Neural crest cell (in vitro differentiated cells): ENCODE measurements around the gene DNAJC5. TPM values are rescaled to one million over a fixed set of nuclear protein-coding genes. Genes with fewer than 3 reads are reported as not detected.

Experiments
- DNase-seq: peaks from one replicate; pipeline ENCODE4 v3.0.0; 2021; ENCODE audit warnings: low read depth, mixed read lengths, low spot score
- H3K27ac Mint-ChIP-seq: one replicate; pipeline ENCODE4 v1.8.0; 2021; ENCODE audit warnings: mild to moderate bottlenecking, mixed read lengths; ENCODE audit not compliant: unreplicated experiment
- H3K27me3 Mint-ChIP-seq: 2 replicates; pipeline ENCODE4 v1.8.0; 2021; ENCODE audit warnings: low read depth, mild to moderate bottlenecking, mixed read lengths
- H3K36me3 Mint-ChIP-seq: 2 replicates; pipeline ENCODE4 v1.8.0; 2021; ENCODE audit warnings: low read depth, mild to moderate bottlenecking, mixed read lengths
- H3K4me1 Mint-ChIP-seq: 2 replicates; pipeline ENCODE4 v1.8.0; 2021; ENCODE audit warnings: mixed read lengths
- H3K4me3 Mint-ChIP-seq: one replicate; pipeline ENCODE4 v1.8.0; 2021; ENCODE audit warnings: mild to moderate bottlenecking, mixed read lengths
- H3K9me3 Mint-ChIP-seq: 2 replicates; pipeline ENCODE4 v1.8.0; 2021; ENCODE audit warnings: mixed read lengths
- total RNA-seq: library from RNA; stranded (reverse); gene quantifications from 2 replicates; pipeline ENCODE4 v1.2.1, GENCODE V29; 2021
- TF ChIP-seq, protein P1 (sequence below): fragments of 200-600 bp; sonication (generic); conservative IDR thresholded peaks from 2 replicates; pipeline ENCODE4 v1.5.0; 2021; ENCODE audit warnings: antibody characterized with exemption, mild to moderate bottlenecking

DNAJC5 gene
- total RNA-seq, 1 donor from 2014 or later, result 46.9 TPM

DNA sequence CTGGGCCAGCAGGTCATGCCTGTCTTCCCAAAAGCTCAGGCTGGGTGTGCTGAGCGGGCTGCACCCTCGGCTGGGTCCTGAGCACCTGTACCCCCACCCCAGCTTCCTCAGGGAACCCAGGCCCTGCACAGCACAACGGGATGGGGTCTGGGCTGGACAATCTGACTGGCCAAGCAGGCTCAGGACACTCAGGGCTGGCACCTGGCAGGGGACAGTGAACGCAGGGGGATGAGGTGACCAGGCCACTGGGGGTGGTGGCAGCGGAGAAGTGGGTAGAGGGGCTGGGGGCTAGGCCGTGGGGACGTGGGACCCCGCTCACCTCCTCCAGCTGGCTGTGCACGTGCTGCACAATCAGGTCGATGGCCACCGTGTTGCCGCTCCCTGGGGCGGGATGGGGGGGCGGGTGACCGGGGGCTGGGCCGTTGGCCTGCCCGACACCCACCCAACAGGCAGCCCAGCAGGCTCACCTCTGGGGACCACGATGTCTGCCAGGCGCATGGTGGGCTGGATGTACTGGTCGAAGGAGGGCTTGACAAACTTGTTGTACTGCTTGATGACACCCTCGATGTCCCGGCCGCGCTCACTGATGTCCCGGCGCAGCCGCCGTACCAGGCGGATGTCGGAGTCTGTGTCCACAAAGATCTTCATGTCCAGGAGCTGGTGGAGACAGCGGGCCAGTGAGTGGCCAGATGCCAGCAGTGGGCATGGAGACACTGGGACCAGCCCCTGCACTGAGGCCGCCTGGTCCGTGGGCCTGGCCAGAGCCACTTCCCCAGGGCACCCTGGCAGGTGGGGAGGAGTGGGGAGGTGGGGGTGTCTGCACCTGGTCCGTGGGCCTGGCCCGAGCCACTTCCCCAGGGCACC lies 49.4 kb downstream of the DNAJC5 start:
- H3K4me3 Mint-ChIP-seq, result no peak overlapping the region

DNA sequence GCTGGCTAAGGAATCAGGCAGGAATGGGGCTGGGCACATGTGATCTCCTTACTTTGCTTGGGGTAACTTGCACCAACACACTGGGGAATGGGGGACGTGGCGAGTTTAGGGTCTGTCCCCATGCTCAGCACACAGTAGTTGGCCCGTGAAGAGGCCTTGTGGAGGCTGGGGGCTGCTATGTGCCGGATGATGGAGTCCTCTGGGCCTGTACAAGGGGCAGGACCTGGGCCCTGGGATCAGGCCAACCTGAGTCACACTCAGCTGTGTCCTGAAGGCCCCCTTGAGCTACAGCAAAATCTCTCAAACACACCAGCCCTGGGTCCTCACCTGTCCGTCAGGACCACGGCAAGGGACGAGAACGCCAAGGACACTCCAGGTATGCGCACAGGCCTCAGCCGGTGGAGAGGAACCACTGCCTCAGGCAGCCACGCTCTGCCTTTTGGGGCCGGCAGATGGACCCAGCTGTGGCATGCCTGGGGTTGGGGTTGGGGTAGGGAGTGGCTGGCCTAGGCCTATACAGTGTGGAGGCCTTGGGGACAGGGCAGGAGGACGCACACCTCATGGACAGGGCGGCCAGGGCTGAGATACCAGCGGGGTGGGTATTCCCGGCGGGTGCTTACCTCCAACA lies 50.2 kb downstream of the DNAJC5 start:
- H3K36me3 Mint-ChIP-seq, result peaks cover 2% of the 10 kb centered on the region
- no peak for DNase-seq
- H3K27me3 Mint-ChIP-seq, result peaks cover 8% of the 10 kb centered on the region
- no peaks in the 10 kb centered on the region for H3K9me3 Mint-ChIP-seq
- H3K4me3 Mint-ChIP-seq, result peak overlapping the region; percentile 58
- H3K27ac Mint-ChIP-seq, result no peak overlapping the region
- peaks cover 31% of the 10 kb centered on the region for H3K4me1 Mint-ChIP-seq
- TF ChIP-seq, protein P1, sequence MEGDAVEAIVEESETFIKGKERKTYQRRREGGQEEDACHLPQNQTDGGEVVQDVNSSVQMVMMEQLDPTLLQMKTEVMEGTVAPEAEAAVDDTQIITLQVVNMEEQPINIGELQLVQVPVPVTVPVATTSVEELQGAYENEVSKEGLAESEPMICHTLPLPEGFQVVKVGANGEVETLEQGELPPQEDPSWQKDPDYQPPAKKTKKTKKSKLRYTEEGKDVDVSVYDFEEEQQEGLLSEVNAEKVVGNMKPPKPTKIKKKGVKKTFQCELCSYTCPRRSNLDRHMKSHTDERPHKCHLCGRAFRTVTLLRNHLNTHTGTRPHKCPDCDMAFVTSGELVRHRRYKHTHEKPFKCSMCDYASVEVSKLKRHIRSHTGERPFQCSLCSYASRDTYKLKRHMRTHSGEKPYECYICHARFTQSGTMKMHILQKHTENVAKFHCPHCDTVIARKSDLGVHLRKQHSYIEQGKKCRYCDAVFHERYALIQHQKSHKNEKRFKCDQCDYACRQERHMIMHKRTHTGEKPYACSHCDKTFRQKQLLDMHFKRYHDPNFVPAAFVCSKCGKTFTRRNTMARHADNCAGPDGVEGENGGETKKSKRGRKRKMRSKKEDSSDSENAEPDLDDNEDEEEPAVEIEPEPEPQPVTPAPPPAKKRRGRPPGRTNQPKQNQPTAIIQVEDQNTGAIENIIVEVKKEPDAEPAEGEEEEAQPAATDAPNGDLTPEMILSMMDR, result no peak

More for the DNA sequence above, 49.4 kb downstream of the DNAJC5 start:
- H3K36me3 Mint-ChIP-seq, result peaks cover 2% of the 10 kb centered on the region
- no peaks in the 10 kb centered on the region for H3K9me3 Mint-ChIP-seq
- peaks cover 23% of the 10 kb centered on the region for H3K4me1 Mint-ChIP-seq
- peaks cover 8% of the 10 kb centered on the region for H3K27me3 Mint-ChIP-seq
- no peak overlapping the region for H3K27ac Mint-ChIP-seq
- DNase-seq, result no peak
- TF ChIP-seq, protein P1, result no peak

GRCh38 chr20:63945921-63946920 lies 51.3 kb downstream of the DNAJC5 start:
- Mint-ChIP-seq H3K27ac (peak overlapping the region; percentile 89), H3K27me3 (peaks cover 8% of the 10 kb centered on the region), H3K9me3 (no peaks in the 10 kb centered on the region), H3K36me3 (peaks cover 2% of the 10 kb centered on the region), H3K4me3 (peak overlapping the region; percentile 58), H3K4me1 (peaks cover 31% of the 10 kb centered on the region)
- DNase-seq, result no peak
- TF ChIP-seq, protein P1, result no peak

GRCh38 chr20:63946986-63947637 lies 52.2 kb downstream of the DNAJC5 start:
- TF ChIP-seq, protein P1, result no peak
- H3K4me3 Mint-ChIP-seq, result peak overlapping the region; percentile 76
- H3K27ac Mint-ChIP-seq, result no peak overlapping the region
- H3K9me3 Mint-ChIP-seq, result no peaks in the 10 kb centered on the region
- peaks cover 8% of the 10 kb centered on the region for H3K27me3 Mint-ChIP-seq
- H3K36me3 Mint-ChIP-seq, result peaks cover 2% of the 10 kb centered on the region
- no peak for DNase-seq
- peaks cover 31% of the 10 kb centered on the region for H3K4me1 Mint-ChIP-seq
